GM19463 (cell line): ENCODE data around the gene KRT13.

Source experiments
- ATAC-seq: cut with Tn5 transposase; IDR thresholded peaks from one replicate; pipeline ENCODE4 v1.9.1; 2021; ENCODE audit warnings: mild to moderate bottlenecking, moderate library complexity; ENCODE audit not compliant: unreplicated experiment

KRT13 gene

GRCh38 chr17:41475421-41475820 is 30.0 kb downstream of the KRT13 start:
- ATAC-seq: no peak

- ATAC-seq: no peak
These were observed 30.5 kb downstream of the KRT13 start for GRCh38 chr17:41474863-41475262.

GRCh38 chr17:41468346-41468745 is 37.1 kb downstream of the KRT13 start:
- no peak for ATAC-seq

GRCh38 chr17:41467561-41467960 is 37.9 kb downstream of the KRT13 start:
- no peak for ATAC-seq

GRCh38 chr17:41466988-41467387 is 38.4 kb downstream of the KRT13 start, which contains the start of gene KRT32:
Gene KRT32 (minus strand): TSS chr17:41467386. CDS start chr17:41467325, 61 bp downstream.
- no peak for ATAC-seq

GRCh38 chr17:41464682-41465081 is 40.7 kb downstream of the KRT13 start:
- no peak for ATAC-seq

GRCh38 chr17:41464173-41464572 is 41.2 kb downstream of the KRT13 start:
- no peak for ATAC-seq

GRCh38 chr17:41463746-41464145 is 41.7 kb downstream of the KRT13 start:
- ATAC-seq: no peak

GRCh38 chr17:41462705-41463104 is 42.7 kb downstream of the KRT13 start:
- ATAC-seq: no peak

GRCh38 chr17:41457676-41458075 is 47.7 kb downstream of the KRT13 start:
- no peak for ATAC-seq

- ATAC-seq: no peak
These were observed 49.2 kb downstream of the KRT13 start for GRCh38 chr17:41456204-41456603.

- ATAC-seq: no peak
These were observed 50.2 kb downstream of the KRT13 start for GRCh38 chr17:41455236-41455635.

GRCh38 chr17:41453066-41453465 is 52.3 kb downstream of the KRT13 start:
- ATAC-seq: no peak

- ATAC-seq: no peak
These were observed 53.1 kb downstream of the KRT13 start for GRCh38 chr17:41452281-41452680.

- no peak for ATAC-seq
These were observed 54.2 kb downstream of the KRT13 start for GRCh38 chr17:41451154-41451728.
